ENCODE measurements around the gene CDH3. TPM values are rescaled to one million over a fixed set of nuclear protein-coding genes. Genes with fewer than 3 reads are reported as not detected.

Gene CDH3
- total RNA-seq, 1 donor = 2.2 TPM

DNA sequence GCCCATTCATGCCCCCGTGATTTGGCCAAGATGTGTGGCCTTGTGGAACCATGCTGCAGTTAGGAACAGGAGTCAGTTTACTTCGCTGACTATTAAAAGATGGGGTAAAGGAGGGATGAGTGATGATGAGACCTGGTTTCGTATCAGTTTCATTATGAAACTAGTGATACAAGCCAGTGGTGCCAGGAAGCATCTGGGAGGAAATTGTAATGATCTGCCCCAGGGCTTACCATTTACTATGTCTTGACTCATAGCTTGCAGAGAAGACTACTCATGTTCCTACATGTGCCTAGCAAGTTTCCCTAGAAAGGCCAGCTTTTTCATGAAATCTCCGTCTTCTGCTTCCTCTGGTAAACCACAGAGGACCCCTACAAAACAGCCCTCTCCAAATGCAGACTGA lies 23.2 kb downstream of the CDH3 start:
- TF ChIP-seq, protein P1, sequence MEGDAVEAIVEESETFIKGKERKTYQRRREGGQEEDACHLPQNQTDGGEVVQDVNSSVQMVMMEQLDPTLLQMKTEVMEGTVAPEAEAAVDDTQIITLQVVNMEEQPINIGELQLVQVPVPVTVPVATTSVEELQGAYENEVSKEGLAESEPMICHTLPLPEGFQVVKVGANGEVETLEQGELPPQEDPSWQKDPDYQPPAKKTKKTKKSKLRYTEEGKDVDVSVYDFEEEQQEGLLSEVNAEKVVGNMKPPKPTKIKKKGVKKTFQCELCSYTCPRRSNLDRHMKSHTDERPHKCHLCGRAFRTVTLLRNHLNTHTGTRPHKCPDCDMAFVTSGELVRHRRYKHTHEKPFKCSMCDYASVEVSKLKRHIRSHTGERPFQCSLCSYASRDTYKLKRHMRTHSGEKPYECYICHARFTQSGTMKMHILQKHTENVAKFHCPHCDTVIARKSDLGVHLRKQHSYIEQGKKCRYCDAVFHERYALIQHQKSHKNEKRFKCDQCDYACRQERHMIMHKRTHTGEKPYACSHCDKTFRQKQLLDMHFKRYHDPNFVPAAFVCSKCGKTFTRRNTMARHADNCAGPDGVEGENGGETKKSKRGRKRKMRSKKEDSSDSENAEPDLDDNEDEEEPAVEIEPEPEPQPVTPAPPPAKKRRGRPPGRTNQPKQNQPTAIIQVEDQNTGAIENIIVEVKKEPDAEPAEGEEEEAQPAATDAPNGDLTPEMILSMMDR (IDR thresholded peaks at IDR 0.05; ENCODE audit: insufficient read depth, low read depth, low read length) = no peak
- DNase-seq (ENCODE audit: low read depth) = no peak
- H3K4me3 ChIP-seq (ENCODE audit: low read depth, low read length) = no peak overlapping the region

DNA sequence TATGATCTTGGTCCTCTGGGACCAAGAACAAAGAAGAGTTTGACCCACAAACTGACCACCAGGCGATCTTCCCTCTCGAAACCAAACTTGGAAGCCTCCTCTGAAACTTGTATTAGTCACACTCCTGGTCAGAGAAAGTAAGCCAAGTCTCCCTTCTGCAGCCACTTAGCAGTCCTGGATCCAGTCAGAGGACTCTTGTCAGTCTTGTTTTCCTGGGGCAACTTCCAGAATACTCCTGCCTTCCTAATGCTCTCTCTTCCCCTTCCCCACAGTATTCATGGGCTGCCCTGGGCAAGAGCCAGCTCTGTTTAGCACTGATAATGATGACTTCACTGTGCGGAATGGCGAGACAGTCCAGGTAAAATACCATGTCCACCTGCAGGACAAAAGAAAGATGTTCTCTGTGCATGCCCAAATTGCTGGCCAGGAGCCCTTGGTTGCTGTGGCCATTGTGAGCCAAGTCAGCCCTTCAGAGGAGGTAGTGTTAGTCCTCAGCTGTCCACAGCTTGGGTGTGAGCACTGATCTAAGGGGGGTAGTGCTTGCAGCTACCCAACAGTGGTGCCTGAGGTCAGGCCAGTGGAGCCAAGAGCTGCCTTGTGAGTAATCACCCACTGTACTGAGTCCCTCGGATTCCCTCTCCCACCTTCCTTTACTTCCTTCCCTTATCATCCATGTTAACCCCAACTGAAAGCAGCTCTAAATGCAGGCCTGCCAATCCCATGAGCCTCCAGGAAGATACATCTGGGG lies 31.2 kb downstream of the CDH3 start:
- H3K4me3 ChIP-seq (ENCODE audit: low read depth, low read length) = no peak overlapping the region
- DNase-seq (ENCODE audit: low read depth) = no peak
- TF ChIP-seq, protein P1 (IDR thresholded peaks at IDR 0.05; ENCODE audit: insufficient read depth, low read depth, low read length) = no peak

DNA sequence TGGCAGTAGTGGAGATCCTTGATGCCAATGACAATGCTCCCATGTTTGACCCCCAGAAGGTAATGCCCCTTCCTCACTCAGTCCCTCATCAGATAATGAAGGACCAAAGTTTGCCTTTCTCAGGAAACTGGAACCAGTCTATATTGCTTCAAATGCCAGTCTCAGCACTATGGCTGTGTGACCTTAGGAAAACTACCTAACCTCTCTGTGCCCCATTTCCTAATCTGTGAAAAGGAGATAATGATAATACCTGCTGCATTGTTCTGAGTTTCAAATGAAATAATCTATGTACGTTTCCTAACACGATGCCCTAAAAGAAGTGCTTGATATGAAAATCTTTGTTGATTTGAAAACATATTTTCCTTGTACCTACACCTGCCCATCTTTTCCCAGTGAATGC lies 35.9 kb downstream of the CDH3 start:
- no peak overlapping the region for H3K4me3 ChIP-seq (ENCODE audit: low read depth, low read length)
- TF ChIP-seq, protein P1 (IDR thresholded peaks at IDR 0.05; ENCODE audit: insufficient read depth, low read depth, low read length) = no peak
- DNase-seq (ENCODE audit: low read depth) = no peak

DNA sequence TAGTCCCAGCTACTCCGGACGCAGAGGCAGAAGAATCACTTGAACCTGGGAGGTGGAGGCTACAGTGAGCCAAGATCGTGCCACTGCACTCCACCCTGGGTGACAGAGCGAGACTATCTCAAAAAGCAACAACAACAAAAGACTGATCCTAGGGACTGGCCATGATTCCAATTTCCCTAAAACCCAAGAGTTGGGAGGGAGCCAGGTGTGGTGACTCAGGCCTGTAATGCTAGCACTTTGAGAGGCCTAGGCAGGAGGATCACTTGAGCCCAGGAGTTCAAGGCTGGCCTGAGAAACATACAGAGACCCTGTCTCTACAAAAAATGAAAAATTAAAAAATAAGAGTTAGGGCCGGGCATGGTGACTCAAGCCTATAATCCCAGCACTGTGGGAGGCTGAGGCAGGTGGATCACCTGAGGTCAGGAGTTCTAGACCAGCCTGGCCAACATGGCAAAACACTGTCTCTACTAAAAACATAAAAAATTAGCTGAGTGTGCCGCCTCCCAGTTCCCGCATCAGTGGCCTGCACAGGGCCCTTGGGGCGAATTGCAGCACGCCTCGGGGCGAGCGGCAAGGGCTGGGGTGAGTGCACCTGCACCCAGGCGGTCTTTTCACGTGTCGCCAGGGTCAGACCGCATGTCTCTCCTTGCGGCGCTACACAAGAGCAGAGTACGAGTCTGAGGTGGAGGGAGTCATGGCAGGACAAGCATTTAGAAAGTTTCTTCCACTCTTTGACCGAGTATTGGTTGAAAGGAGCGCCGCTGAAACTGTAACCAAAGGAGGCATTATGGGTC lies 40.8 kb downstream of the CDH3 start:
- H3K4me3 ChIP-seq (ENCODE audit: low read depth, low read length) = no peak overlapping the region
- TF ChIP-seq, protein P1 (IDR thresholded peaks at IDR 0.05; ENCODE audit: insufficient read depth, low read depth, low read length) = no peak
- DNase-seq (ENCODE audit: low read depth) = no peak

DNA sequence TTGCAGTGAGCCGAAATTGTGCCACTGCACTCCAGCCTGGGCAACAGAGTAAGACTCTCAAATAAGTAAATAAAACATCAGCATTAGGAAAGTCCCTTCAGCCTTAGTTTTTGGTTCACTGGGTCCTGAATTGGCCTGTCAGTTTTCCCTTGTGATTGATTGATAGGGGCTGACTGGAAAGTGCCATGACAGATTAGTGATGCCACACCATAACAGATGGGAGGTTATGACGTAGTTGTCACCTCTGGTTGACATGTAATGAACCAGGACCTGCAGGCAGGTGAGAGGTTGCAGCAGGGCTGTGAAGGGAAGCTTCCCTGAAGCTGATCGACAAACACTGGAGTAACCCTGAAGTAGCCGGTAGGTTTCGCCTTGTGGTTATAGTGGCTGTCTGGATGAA lies 41.8 kb downstream of the CDH3 start:
- TF ChIP-seq, protein P1 (IDR thresholded peaks at IDR 0.05; ENCODE audit: insufficient read depth, low read depth, low read length) = no peak

DNA sequence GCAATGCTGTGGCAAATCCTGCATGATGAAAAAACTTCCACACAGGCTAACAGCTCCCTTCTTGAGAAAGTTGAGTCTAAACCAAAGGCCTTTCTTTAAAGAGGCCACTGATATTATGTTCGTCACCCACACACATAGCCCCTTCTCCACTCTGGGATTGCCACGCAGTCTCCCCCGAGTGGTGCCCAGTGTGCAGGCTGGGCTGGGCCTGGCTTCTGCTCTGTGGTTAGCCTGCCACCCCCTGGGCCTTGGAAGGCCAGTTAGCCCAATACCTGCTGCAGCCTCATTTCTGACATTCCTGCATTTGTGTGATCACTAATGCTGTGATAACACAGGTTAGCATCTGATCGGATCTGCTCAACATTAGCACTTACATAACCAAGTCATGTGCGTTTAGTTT lies 44.8 kb downstream of the CDH3 start:
- H3K4me3 ChIP-seq (ENCODE audit: low read depth, low read length) = no peak overlapping the region
- TF ChIP-seq, protein P1 (IDR thresholded peaks at IDR 0.05; ENCODE audit: insufficient read depth, low read depth, low read length) = no peak
- DNase-seq (ENCODE audit: low read depth) = no peak

More for the DNA sequence above, 41.8 kb downstream of the CDH3 start:
- DNase-seq (ENCODE audit: low read depth) = no peak
- H3K4me3 ChIP-seq (ENCODE audit: low read depth, low read length) = no peak overlapping the region

All from fibroblast of villous mesenchyme (primary cell).